Urinary bladder (tissue), 4 donors: ENCODE measurements around the gene ODC1. TPM values are rescaled to one million over a fixed set of nuclear protein-coding genes. Genes with fewer than 3 reads are reported as not detected.
"Not testable (repeated sequence)": the region's sequence is repeated elsewhere in the genome, so short reads cannot be mapped to it uniquely, and the experiment has no call there.

ENCODE experiments used
- DNase-seq: peaks from one replicate; pipeline ENCODE4 v3.0.0-alpha.2; 2015; ENCODE audit errors: extremely low spot score
- H3K27ac ChIP-seq: one replicate; pipeline ENCODE4 v1.5.1; 2013; ENCODE audit warnings: low read depth, mild to moderate bottlenecking, moderate library complexity
- H3K36me3 ChIP-seq: one replicate; pipeline ENCODE4 v1.6.1; 2013; ENCODE audit warnings: mild to moderate bottlenecking, moderate library complexity; ENCODE audit not compliant: insufficient read depth
- H3K4me1 ChIP-seq: one replicate; pipeline ENCODE4 v1.6.1; 2013; ENCODE audit warnings: mild to moderate bottlenecking, moderate library complexity; ENCODE audit not compliant: insufficient read depth
- H3K4me3 ChIP-seq: one replicate; pipeline ENCODE4 v1.5.1; 2013; ENCODE audit warnings: low read depth, low read length
- WGBS: extraction: QIAGEN DNeasy Blood & Tissue Kit; methylation state at CpG from one replicate; pipeline ENCODE4 v1.1.7; 2013; 5-methylcytosine and 5-hydroxymethylcytosine counted together
- polyA plus RNA-seq: library from polyadenylated mRNA; stranded (reverse); fragments of 200-250 nt; gene quantifications from one replicate; pipeline ENCODE4 v1.2.3, GENCODE V29; 2013
- total RNA-seq: library from RNA; depleted of rRNA; stranded (reverse); fragments of >200 nt; gene quantifications from one replicate; pipeline ENCODE4 v1.2.3, GENCODE V29; 2014
- donor health status: healthy with polysubstance abuse.
- donor health status: healthy.

Gene ODC1
- total and polyA plus RNA-seq, 2 donors = 62.6 to 68.3 TPM

GRCh38 chr2:10475221-10475722, 27.1 kb upstream of the ODC1 start:
- no peak for DNase-seq
- no peak overlapping the region for H3K27ac ChIP-seq
- H3K4me3 ChIP-seq = no peak overlapping the region
- H3K4me1 ChIP-seq = no peaks in the 10 kb centered on the region
- WGBS = 91% methylated on average over 21 of the region's 21 CpGs
- H3K36me3 ChIP-seq = no peaks in the 10 kb centered on the region

DNA sequence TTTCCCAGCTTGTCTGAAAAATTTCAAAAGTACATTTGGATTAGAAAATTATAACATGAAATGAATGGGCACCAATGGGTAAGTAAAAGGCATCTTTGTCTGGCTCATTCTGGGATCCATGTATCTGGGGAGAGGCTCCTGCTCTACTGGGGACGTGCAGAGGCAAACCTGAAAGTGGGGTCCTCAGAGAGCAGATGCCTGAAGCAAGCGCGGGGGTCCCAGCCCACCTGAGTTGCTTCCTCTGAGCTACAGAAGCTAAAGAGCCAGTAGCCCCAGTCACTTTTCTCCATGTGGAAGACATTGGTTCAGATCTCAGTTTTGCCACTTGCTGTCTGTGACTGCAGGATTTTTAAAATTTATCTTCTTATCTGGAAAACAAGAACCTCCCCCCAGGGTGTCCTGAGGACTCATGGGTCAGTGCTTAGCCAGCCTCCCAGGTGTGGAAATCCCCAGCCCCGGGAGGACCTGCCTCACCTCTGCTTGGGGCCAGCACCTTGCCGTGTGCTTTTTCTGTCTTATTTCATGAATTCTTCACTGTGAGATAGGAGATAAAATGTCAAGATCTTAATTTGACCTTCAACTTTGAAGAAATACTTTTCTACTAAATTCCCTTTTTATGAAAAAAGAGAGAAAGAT, 25.1 kb upstream of the ODC1 start:
- no peak overlapping the region for H3K27ac ChIP-seq
- H3K4me3 ChIP-seq = no peak overlapping the region
- DNase-seq = no peak
- H3K4me1 ChIP-seq = no peaks in the 10 kb centered on the region
- no peaks in the 10 kb centered on the region for H3K36me3 ChIP-seq
- WGBS = 82% methylated on average over 5 of the region's 5 CpGs

- no peak overlapping the region for H3K27ac ChIP-seq
- no peak overlapping the region for H3K4me3 ChIP-seq
- no peaks in the 10 kb centered on the region for H3K36me3 ChIP-seq
- DNase-seq = no peak
- 84% methylated on average over 2 of the region's 2 CpGs for WGBS
- H3K4me1 ChIP-seq = no peaks in the 10 kb centered on the region
Observed at GRCh38 chr2:10471955-10472354, 23.8 kb upstream of the ODC1 start.

GRCh38 chr2:10471046-10471571, 23.0 kb upstream of the ODC1 start:
- no peak for DNase-seq
- no peak overlapping the region for H3K27ac ChIP-seq
- 75% methylated on average over 15 of the region's 15 CpGs for WGBS
- H3K4me3 ChIP-seq = no peak overlapping the region
- no peaks in the 10 kb centered on the region for H3K4me1 ChIP-seq
- H3K36me3 ChIP-seq = no peaks in the 10 kb centered on the region

DNA sequence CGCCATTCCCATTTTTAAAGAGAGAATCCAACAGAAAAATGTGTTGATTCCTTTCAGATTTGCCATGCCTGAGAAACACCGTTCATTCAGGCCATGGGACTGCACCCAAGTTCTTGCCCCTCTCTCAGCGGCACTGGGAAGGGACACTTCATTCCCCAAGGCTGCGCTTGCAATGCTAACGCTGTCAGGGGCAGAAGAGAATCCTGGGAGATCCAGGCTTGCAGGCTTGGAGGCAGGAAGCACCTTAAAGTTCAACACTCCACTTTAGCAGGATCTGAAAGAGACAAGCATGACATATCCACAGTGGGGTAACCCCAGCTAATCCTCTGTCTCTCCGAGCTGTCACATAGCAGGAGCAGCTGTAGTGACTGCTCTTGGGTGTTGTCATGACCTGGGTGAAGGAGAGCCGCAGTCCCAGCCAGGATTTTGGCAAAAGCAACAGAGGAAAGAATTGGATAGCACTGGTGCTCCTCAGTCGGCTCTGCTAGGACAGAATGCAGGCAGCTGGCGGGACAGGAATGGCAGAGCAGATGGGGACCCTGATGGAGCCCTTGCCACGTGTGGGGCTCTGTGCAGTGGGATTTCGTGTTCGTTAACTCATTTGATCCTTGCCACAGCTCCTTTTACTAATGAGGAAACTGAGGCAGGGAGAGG, 22.0 kb upstream of the ODC1 start:
- 77% methylated on average over 12 of the region's 12 CpGs for WGBS
- DNase-seq = no peak
- H3K4me1 ChIP-seq = no peaks in the 10 kb centered on the region
- no peaks in the 10 kb centered on the region for H3K36me3 ChIP-seq
- H3K4me3 ChIP-seq = no peak overlapping the region
- no peak overlapping the region for H3K27ac ChIP-seq

- Histone ChIP-seq H3K27ac (no peak overlapping the region), H3K36me3 (no peaks in the 10 kb centered on the region), H3K4me1 (no peaks in the 10 kb centered on the region), H3K4me3 (no peak overlapping the region)
- DNase-seq = no peak
- 89% methylated on average over 4 of the region's 4 CpGs for WGBS
Observed at GRCh38 chr2:10469301-10469700, 21.2 kb upstream of the ODC1 start.

DNA sequence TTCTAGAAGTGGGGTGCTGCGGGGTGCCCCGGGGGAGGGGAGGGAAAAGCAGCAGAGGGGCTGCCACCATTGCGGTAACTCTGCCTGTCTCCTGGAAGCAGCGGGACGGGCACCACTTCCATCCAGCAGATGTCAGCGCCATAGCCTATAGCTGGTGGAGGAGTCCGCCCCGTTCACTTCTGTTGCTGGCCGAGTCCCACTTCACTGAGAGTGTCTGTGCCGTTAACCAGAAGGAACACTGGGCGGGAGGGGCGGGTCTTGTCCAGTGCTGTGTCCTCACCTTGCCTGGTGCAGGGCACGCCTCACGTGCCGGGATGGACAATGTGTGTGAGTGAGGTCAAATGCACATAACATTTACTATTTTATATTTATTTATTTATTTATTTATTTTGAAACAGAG, 19.3 kb upstream of the ODC1 start:
- no peak for DNase-seq
- no peak overlapping the region for H3K4me3 ChIP-seq
- H3K27ac ChIP-seq = no peak overlapping the region
- no peaks in the 10 kb centered on the region for H3K4me1 ChIP-seq
- WGBS = 71% methylated on average over 15 of the region's 15 CpGs
- no peaks in the 10 kb centered on the region for H3K36me3 ChIP-seq

- no peaks in the 10 kb centered on the region for H3K36me3 ChIP-seq
- H3K27ac ChIP-seq = no peak overlapping the region
- 81% methylated on average over 11 of the region's 11 CpGs for WGBS
- no peak overlapping the region for H3K4me3 ChIP-seq
- no peaks in the 10 kb centered on the region for H3K4me1 ChIP-seq
- no peak for DNase-seq
Observed at GRCh38 chr2:10466801-10467200, 18.7 kb upstream of the ODC1 start.

GRCh38 chr2:10465910-10466309, 17.8 kb upstream of the ODC1 start:
- H3K27ac ChIP-seq = no peak overlapping the region
- WGBS = 79% methylated on average over 5 of the region's 5 CpGs
- no peak for DNase-seq
- H3K4me1 ChIP-seq = no peaks in the 10 kb centered on the region
- no peaks in the 10 kb centered on the region for H3K36me3 ChIP-seq
- H3K4me3 ChIP-seq = no peak overlapping the region

DNA sequence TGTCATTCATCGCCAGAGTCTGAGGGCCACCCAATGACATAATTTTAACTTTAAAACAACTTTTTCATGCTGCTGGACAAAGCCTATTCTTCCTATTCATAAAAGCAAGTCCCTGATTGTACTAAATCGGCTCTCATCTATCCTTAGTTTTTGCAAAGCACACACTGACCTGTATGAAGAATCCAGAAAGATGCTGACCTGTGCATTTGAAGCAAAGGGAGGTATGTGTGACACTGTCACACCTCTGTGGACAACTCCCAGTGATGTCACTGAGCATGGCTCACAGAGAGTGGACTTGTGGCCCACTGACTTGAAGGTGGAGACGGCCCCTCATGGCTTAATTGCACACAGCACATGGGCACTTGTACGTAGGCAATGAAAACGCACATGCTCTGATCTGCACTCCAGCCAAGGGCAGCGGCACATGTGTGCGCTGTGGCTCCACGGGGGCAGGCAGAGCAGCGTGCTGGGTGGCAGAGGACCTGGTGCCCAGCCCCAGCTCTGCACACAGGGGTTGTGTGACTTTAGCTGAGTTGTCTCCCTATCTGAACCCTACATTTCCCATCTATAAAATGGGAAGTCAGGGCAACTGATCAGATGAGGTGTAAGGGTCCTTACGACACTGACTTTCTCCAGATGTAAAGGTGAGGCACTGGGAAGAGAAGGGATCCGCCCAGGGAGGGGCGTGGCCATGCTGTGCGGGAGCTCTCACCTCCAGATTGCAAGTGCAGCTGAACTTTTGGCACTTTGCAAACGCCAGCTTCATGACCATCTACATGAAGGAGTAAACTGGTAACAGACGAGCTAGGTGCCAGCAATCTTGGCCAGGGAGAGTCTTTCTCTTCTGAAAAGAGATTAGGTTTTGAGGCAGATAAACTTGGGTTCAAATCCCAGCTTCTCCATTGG, 14.3 kb upstream of the ODC1 start:
- Histone ChIP-seq H3K36me3 (no peaks in the 10 kb centered on the region), H3K4me1 (no peaks in the 10 kb centered on the region), H3K4me3 (no peak overlapping the region), H3K27ac (no peak overlapping the region)
- DNase-seq = no peak
- 61% methylated on average over 15 of the region's 15 CpGs for WGBS

- Histone ChIP-seq H3K4me1 (no peaks in the 10 kb centered on the region), H3K4me3 (no peak overlapping the region), H3K27ac (no peak overlapping the region), H3K36me3 (no peaks in the 10 kb centered on the region)
- no peak for DNase-seq
- WGBS = 79% methylated on average over 17 of the region's 17 CpGs
Observed at GRCh38 chr2:10460366-10460796, 12.3 kb upstream of the ODC1 start.

- DNase-seq = no peak
- Histone ChIP-seq H3K4me1 (no peaks in the 10 kb centered on the region), H3K4me3 (no peak overlapping the region), H3K27ac (no peak overlapping the region), H3K36me3 (no peaks in the 10 kb centered on the region)
- WGBS = 44% methylated on average over 11 of the region's 11 CpGs
Observed at GRCh38 chr2:10457846-10458598, 9.9 kb upstream of the ODC1 start.

DNA sequence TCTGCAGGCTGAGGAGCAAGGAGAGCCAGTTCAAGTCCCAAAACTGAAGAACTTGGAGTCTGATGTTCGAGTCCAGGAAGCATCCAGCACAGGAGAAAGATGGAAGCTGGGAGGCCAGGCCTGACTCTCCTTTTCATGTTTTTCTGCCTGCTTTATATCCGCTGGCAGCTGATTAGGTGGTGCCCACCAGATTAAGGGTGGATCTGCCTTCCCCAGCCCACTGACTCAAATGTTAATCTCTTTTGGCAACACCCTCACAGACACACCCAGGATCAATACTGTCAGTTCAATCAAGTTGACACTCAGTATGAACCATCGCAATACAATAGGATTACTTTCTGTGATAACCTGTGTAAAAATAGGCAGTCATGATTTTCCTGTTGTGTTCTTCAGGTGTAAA, 9.1 kb upstream of the ODC1 start:
- H3K4me3 ChIP-seq, H3K27ac ChIP-seq, DNase-seq, H3K4me1 ChIP-seq, H3K36me3 ChIP-seq: not testable (repeated sequence)
- WGBS = 86% methylated on average over 3 of the region's 3 CpGs
